T47D (cell line): ENCODE data around the gene FGF10.

Experiments used
- DNase-seq, 2 experiments: peaks; one replicate each; pipeline versions ENCODE4 v3.0.0 to v3.0.0-alpha.2; 2011 to 2012; ENCODE audit warnings: low read depth in 1 of 2, low spot score in 1 of 2
- JUND ChIP-seq: IDR thresholded peaks from 2 replicates; pipeline ENCODE4 v1.6.1; 2012; ENCODE audit warnings: low read depth
- in situ Hi-C: cut with HindIII; loops from 2 replicates; pipeline ENCODE4 v1.10.0; 2016; ENCODE audit warnings: low sequenced_read_pairs, low pct_unique_long_range_greater_than_20kb

Gene FGF10

GRCh38 chr5:44389090-44389822 lies at the start of gene FGF10:
Gene FGF10 (minus strand): TSS chr5:44389420. CDS start chr5:44388682, 738 bp downstream.
- no peak for TF ChIP-seq JUND
- DNase-seq = peak in 1 of 2 experiments; percentile 6
- in situ Hi-C loops = no loop called here

DNA sequence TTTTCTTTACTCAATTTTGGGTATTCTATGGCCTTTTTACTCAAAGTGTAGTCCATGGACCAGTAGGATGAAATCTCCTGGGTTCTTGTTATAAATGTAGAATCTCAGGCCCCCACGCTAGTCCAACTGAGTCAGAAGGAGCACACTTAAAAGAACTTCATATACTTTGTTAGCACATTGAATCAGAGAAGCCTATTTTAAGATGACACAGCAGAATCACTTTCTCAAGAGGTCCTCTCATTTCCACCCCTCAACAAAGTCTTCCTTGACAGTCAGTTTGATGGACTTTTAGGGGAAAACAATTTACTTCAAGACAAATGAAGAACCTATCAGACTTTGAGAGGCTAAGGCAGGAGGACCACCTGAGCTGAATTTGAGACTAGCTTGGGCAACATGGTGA lies 37.7 kb upstream of the FGF10 start:
- no peak for DNase-seq
- in situ Hi-C loops = no loop called here
- no peak for TF ChIP-seq JUND

GRCh38 chr5:44412286-44412685 lies 23.1 kb upstream of the FGF10 start:
- no peak for TF ChIP-seq JUND
- no peak for DNase-seq
- in situ Hi-C loops = no loop called here

DNA sequence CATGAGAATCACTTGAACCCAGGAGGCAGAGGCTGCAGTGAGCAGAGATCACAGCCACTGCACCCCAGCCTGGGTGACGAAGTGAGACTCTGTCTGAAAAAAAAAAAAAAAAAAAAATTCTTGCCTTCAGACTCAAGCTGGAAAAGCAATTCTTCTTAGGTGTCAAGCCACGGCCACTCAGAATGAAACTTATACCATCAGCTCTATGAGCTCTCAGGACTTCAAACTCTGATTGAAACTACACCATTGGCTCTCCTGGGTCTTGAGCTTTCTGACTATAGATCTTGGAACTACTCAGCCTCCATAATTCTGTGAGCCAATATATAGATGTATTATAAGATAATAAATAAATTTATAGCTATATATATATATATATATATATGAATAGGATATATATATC lies 12.9 kb upstream of the FGF10 start:
- in situ Hi-C loops = no loop called here
- no peak for DNase-seq
- no peak for TF ChIP-seq JUND

DNA sequence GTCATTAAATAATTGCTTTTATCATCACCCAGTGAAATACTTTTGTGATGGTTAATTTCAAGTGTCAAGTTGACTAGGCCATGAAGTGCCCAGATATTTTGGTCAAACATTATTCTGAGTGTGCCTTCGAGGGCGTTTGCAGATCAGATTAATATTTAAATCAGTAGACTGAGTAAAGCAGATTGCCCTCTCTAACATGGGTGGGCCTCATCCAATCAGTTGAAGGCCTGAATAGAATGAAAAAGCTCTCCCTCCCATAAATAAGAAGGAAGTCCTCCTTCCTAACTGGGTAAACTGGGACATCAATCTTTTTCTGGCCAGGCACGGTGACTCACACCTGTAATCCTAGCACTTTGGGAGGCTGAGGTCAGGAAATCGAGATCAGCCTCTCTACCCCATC lies 12.4 kb upstream of the FGF10 start:
- in situ Hi-C loops = no loop called here
- DNase-seq = no peak
- no peak for TF ChIP-seq JUND

DNA sequence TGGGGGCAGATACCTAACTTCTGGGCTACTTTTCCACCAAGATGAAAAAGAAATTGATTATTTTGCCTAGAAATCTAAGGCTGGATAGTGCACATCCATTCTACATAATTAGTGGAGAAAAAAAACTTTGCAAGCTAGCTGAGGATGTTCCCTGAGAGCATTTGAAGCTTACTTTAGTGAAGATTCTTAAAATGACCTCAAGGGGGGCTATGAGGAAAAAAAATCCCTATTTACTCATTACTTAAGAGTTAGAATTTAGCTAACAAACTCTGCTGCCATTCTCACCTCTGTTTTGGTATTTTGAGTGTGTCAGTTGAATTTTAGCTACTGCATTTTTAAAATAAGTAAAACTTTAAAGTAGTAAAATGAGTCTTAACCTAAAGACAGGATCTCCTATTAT lies 9.2 kb upstream of the FGF10 start:
- in situ Hi-C loops = no loop called here
- TF ChIP-seq JUND = no peak

DNA sequence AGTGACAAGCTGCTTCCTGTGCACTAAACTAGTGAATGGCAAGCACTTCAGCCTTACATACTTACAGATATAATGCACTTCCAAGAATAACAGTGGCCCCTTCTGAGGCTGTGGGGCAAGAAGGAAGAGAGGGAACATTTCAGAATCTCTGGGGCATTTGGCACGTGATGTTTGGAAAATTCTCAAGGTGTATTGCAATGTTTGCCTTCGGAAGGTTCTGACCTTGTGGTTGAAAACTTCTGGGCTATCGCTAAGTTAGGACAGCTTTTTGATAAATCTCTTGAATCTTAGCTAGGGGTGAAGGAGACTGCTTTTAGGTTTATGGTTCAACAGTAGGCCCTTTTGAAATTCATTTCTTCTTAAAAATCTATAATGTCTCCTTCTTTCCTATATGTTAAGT lies 7.1 kb upstream of the FGF10 start:
- TF ChIP-seq JUND = no peak
- in situ Hi-C loops = no loop called here
- DNase-seq = no peak

More for the DNA sequence above, 9.2 kb upstream of the FGF10 start:
- DNase-seq = no peak

GRCh38 chr5:44390351-44390750 lies 1.1 kb upstream of the FGF10 start:
- no peak for DNase-seq
- TF ChIP-seq JUND = no peak
- in situ Hi-C loops = no loop called here

GRCh38 chr5:44389823-44390143 lies 563 bp upstream of the FGF10 start:
- in situ Hi-C loops = no loop called here
- DNase-seq = no peak
- TF ChIP-seq JUND = no peak

DNA sequence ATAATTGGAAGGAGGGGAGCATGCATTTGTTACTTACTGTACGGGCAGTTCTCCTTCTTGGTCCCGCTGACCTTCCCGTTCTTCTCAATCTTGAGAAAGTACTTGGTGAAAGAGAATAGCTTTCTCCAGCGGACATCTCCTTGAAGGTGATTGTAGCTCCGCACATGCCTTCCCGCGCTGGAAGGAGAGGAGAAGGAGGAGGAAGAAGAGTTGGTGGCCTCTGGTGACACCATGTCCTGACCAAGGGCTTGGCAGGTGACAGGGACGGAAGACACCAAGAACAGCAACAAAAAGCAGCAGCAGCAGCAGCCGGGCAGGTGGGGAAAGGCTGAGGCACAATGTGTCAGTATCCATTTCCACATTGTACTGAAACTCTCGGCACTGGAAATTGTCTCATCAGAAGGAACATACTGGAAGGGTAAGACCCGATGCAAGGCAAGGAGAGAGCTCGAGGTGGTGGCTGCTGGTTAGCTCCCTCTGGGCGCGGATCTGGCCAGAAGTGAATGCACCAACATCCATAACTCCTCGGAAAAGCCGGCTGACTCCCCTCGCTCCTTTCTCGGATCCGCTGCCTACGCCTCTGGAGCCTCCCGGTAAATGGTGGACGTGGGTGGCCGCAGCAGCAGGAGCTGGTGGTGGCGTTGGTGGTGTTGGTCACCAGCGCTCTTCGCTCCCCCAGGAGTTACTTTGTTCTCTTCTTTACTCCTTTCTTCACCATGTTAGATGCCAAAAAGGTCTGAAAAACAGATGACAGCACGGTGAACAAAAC lies 715 bp downstream of the FGF10 start:
- peak in 1 of 2 experiments; percentile 29 for DNase-seq

GRCh38 chr5:44387921-44388320 lies 1.3 kb downstream of the FGF10 start:
- no peak for DNase-seq
- no peak for TF ChIP-seq JUND
- in situ Hi-C loops = no loop called here

More for the DNA sequence above, 715 bp downstream of the FGF10 start:
- in situ Hi-C loops = no loop called here
- no peak for TF ChIP-seq JUND

DNA sequence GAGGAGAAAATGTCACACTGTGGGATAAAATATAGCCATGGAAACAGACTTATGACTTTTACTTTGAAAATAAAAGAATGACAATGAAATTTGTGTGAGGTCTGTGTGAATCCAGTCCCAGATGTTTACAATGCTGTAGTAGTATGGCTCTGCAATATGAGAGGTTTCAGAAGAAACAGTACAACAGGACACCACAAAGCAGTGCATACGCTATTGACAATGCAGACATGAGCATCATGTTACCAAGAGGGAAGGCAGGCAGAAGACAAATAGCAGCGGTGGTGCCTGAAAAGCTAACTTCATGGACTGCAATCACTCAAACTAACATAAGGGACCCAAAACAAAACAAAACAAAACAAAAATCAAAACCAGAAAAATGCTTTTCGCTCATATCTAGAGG lies 1.8 kb downstream of the FGF10 start:
- no peak for TF ChIP-seq JUND
- in situ Hi-C loops = no loop called here
- DNase-seq = no peak

- DNase-seq = no peak
- in situ Hi-C loops = no loop called here
- TF ChIP-seq JUND = no peak
These were observed 3.8 kb downstream of the FGF10 start for GRCh38 chr5:44385291-44385900.

DNA sequence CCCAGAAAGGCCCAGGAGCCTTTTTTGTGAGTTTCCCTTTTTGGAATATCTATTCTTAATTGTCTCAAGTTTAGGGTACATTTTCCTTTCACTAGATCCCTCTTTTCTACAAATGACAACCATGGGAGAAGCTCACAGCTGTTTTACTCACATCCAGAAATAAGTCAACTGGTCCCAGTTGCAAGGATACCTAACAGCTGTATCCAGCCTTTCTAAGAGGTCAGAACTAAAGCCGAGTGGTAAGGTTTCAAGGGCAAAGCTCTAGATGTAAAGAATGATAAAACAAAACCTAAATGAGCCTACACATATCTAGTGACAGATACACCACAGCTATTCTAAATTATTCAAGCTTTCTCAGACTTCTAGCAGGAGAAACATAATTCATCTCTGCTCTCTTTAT lies 4.4 kb downstream of the FGF10 start:
- DNase-seq = no peak
- in situ Hi-C loops = no loop called here
- TF ChIP-seq JUND = no peak
